Parathyroid adenoma (tissue), 2 donors: ENCODE data around the gene ESCO1.

Experiments used
- H2AFZ ChIP-seq: fragments of 300-600 bp; sonication (generic); one replicate; pipeline ENCODE4 v1.7.0; 2017; ENCODE audit warnings: antibody characterized with exemption, mild to moderate bottlenecking
- H3K27ac ChIP-seq: fragments of 300-600 bp; sonication (generic); one replicate; pipeline ENCODE4 v1.7.0; 2017
- H3K27me3 ChIP-seq: fragments of 300-600 bp; sonication (generic); one replicate; pipeline ENCODE4 v1.7.0; 2017; ENCODE audit warnings: low read length; ENCODE audit not compliant: control insufficient read depth, insufficient read depth
- H3K36me3 ChIP-seq: fragments of 300-600 bp; sonication (generic); one replicate; pipeline ENCODE4 v1.7.0; 2017; ENCODE audit warnings: low read length; ENCODE audit not compliant: control insufficient read depth, insufficient read depth
- H3K4me1 ChIP-seq: fragments of 300-600 bp; sonication (generic); one replicate; pipeline ENCODE4 v1.7.0; 2017; ENCODE audit warnings: control low read depth
- H3K4me2 ChIP-seq: fragments of 300-600 bp; sonication (generic); one replicate; pipeline ENCODE4 v1.7.0; 2017; ENCODE audit warnings: low read length
- H3K4me3 ChIP-seq: fragments of 300-600 bp; sonication (generic); one replicate; pipeline ENCODE4 v1.7.0; 2017; ENCODE audit warnings: low read depth, low read length
- H3K79me2 ChIP-seq: fragments of 300-600 bp; sonication (generic); one replicate; pipeline ENCODE4 v1.7.0; 2017; ENCODE audit warnings: control low read depth
- H3K9ac ChIP-seq: fragments of 300-600 bp; sonication (generic); one replicate; pipeline ENCODE4 v1.7.0; 2017; ENCODE audit warnings: mild to moderate bottlenecking
- H3K9me3 ChIP-seq: fragments of 300-600 bp; sonication (generic); one replicate; pipeline ENCODE4 v1.7.0; 2017; ENCODE audit warnings: low read length; ENCODE audit not compliant: control insufficient read depth
- CTCF ChIP-seq: fragments of 300-600 bp; sonication (generic); IDR thresholded peaks from one replicate; pipeline ENCODE4 v1.7.0; 2017; ENCODE audit warnings: antibody characterized with exemption, mild to moderate bottlenecking
- donor health status: primary hyperparathyroidism.

ESCO1 gene

GRCh38 chr18:21507913-21508701 lies 92.4 kb downstream of the ESCO1 start:
- Histone ChIP-seq H3K27ac (no peak overlapping the region), H3K9ac (no peak overlapping the region), H3K79me2 (no peaks in the 10 kb centered on the region), H3K27me3 (no peaks in the 10 kb centered on the region), H3K4me3 (no peak overlapping the region), H2AFZ (no peak overlapping the region), H3K9me3 (no peaks in the 10 kb centered on the region), H3K4me2 (no peak overlapping the region), H3K36me3 (no peaks in the 10 kb centered on the region), H3K4me1 (no peaks in the 10 kb centered on the region)
- TF ChIP-seq CTCF, result no peak

GRCh38 chr18:21502661-21503060 lies 97.8 kb downstream of the ESCO1 start:
- TF ChIP-seq CTCF, result no peak
- no peak overlapping the region for H3K9ac ChIP-seq

GRCh38 chr18:21499997-21500396 lies 100.5 kb downstream of the ESCO1 start:
- Histone ChIP-seq H3K27me3 (no peaks in the 10 kb centered on the region), H3K4me3 (no peak overlapping the region), H2AFZ (no peak overlapping the region), H3K27ac (no peak overlapping the region), H3K9me3 (no peaks in the 10 kb centered on the region), H3K4me2 (no peak overlapping the region), H3K4me1 (no peaks in the 10 kb centered on the region), H3K9ac (no peak overlapping the region), H3K79me2 (no peaks in the 10 kb centered on the region), H3K36me3 (no peaks in the 10 kb centered on the region)
- no peak for TF ChIP-seq CTCF

More at GRCh38 chr18:21502661-21503060, 97.8 kb downstream of the ESCO1 start:
- Histone ChIP-seq H3K36me3 (no peaks in the 10 kb centered on the region), H3K4me2 (no peak overlapping the region), H3K27me3 (no peaks in the 10 kb centered on the region), H3K4me1 (no peaks in the 10 kb centered on the region), H3K9me3 (no peaks in the 10 kb centered on the region), H2AFZ (no peak overlapping the region), H3K27ac (no peak overlapping the region), H3K4me3 (no peak overlapping the region), H3K79me2 (no peaks in the 10 kb centered on the region)

GRCh38 chr18:21496277-21496835 lies 104.1 kb downstream of the ESCO1 start:
- Histone ChIP-seq H3K27ac (no peak overlapping the region), H2AFZ (no peak overlapping the region), H3K4me3 (no peak overlapping the region), H3K27me3 (no peaks in the 10 kb centered on the region), H3K79me2 (no peaks in the 10 kb centered on the region), H3K4me1 (no peaks in the 10 kb centered on the region), H3K4me2 (no peak overlapping the region), H3K36me3 (no peaks in the 10 kb centered on the region), H3K9me3 (no peaks in the 10 kb centered on the region), H3K9ac (no peak overlapping the region)
- no peak for TF ChIP-seq CTCF
